ENCODE results near the gene VWA3A.
"Not testable (repeated sequence)": the region's sequence is repeated elsewhere in the genome, so short reads cannot be mapped to it uniquely, and the experiment has no call there.

Gene VWA3A

DNA sequence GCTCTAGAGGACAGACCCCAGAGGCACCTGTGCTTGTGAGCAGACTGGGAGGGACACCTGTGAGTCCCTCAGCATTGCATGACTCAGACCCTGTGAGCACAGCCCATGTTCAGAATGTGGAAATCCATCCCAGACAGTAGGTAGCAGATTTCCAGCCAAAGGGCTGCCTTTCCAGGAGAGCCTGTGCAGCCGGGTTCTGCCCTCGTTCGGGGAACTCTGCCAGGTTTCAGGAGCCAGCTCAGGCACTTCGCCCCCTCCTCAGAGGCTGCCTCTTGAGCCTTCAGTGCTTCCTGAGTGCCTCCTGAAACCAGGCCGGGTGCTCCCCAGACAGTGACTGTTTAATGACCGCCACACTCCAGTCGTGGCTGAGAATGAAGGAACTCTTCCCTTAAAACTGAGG, 46.7 kb downstream of the VWA3A start:
- DNase-seq, result no peak

DNA sequence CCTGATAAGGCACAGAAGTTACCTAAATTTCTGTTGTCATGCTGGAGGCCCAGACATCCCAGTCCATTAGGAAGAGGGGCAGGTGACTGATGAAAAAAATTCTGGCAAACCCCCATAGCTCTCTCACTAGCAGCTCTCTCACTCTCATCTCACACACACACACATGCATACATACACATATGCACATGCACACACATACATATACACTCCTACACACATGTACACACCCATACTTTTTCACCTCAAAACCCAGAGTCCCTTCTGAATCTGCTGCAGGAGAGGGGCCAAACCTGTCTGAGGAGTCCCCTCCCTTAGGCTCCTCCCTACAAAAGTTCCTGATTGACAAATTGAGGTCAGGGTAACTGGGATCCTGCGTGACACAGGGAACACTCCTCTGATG, 47.4 kb downstream of the VWA3A start:
- DNase-seq, result no peak

DNA sequence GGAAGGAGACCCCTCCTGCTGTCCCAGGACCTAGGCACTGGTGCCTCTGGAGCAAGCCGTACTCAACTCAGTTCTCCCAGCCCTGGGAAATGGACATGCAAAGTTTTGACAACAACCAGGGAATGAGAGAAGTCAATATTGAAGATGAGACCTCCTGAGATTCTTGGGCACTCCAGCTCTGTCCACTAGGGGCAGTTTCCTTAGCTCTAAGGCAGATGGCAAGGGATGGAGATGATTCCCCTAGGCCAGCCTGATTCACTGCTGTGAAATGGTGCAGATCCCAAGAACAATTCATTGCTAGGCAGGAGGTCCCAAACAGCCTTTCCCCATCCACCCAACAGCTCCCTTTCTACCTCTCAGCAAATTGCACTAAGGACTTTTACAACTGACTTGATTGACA, 49.4 kb downstream of the VWA3A start:
- no peak for DNase-seq

DNA sequence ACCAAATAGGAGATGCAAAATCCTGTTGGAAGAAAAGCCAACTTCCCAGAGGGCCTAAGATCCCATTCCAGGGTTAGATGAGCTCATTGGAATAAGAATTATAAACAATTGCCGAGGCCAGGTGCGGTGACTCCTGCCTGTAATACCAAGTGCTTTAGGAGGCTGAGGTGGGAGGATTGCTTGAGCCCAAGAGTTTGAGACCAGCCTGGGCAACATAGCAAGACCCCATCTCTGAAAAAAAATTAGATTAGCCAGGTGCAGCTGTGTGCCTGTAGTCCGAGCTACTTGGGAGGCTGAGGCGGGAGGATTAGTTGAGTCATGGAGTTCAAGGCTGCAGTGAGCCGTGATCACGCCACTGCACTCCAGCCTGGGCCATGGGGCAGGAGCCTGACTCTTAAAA, 52.2 kb downstream of the VWA3A start:
- no peak for DNase-seq

DNA sequence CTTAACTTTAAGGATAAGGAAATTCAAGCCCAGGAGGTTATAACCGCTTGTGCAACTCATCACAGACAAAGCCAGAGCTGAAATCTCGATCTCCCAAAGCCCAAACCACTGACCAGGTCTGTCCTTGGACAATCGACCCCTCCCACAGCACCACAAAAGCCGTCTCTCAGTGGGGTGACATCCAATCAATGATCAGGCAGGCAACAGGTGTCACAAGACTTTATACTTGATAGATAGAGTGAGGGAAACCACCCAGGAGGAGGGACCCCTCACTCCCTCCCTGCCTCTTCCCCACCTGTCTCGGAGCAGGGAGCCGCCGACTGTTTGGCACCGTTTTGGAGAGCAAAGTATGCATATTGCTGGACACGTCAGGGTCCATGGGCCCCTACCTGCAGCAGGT, 55.5 kb downstream of the VWA3A start:
- no peak for DNase-seq

DNA sequence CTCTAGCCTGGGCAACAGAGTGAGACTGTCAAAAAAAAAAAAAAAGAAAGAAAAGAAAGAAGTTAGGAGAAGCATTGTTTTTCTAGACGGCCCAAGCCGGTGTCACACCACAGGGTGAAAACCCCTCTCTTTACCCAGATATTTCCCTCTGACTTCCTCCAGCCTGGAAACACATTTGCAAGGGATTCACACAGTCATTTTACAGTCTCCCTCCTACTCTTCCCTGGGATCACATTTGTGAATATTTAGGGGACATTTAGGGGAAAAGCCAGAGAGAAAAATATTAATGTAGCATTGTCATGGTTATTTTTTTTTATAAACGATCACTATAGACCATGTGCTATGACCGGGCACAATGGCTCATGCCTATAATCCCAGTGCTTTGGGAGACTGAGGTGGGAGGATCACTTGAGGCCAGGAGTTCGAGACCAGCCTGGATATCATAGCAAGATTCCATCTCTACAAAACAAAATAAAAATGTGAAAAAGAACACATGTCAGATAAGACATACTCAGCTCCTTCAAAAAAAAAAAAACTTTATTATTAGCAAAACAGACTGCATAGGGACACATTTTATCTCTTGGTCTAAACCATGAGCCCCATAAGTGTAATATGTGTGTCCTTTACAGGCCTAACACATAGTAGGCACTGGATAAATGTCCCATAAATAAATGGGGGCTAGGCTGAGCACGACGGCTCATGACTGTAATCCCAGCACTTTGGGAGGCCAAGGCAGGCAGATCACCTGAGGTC, 59.1 kb downstream of the VWA3A start:
- no peak for DNase-seq

DNA sequence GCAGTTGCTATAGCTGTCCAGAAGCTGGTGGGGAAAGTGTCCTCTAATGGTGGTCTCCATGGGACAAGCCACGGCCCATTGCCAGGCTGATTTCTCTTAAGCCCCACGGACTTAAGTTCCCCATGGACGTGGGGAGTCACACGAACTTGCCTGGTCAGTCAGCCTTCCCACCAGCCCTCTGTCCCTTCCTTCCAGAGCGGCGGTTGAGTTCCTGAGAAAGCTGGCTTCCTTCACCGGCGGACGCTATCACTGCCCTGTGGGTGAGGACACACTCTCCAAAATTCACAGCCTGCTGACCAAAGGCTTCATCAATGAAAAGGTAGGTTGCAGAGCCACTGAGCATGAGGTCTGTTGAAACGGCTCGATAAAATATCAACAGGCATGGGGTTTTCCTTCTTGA, 60.0 kb downstream of the VWA3A start:
- DNase-seq, result no peak

DNA sequence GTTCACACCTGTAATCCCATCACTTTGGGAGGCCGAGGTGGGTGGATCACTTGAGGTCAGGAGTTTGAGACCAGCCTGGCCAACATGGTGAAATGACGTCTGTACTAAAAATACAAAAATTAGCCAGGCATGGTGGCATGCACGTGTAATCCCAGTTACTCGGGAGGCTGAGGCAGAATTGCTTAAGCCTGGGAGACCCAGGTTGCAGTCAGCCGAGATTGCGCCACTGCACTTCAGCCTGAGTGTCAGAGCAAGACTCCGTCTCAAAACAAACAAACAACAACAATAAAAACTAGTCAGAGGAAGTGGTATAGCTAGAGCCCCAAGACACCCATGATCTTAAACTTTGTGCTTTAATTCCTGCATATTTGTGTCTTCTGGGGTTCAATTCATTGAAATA, 60.7 kb downstream of the VWA3A start:
- DNase-seq, result not testable (repeated sequence)

DNA sequence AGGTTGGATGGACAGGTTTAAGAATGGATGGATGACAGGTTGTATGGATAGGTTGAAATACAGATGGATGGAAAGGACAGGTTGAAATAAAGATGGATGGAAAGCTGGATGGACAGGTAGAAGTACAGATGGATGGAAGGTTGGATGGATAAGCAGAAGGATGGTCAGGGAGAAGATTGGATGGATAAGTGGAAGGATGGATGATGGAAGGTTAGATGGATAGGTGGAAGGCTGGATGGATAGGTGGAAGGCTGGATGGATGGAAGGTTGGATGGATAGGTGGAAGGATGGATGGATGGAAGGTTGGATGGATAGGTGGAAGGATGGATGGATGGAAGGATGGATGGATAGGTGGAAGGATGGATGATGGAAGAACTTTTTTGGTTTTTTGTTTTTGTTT, 69.1 kb downstream of the VWA3A start:
- DNase-seq, result no peak

DNA sequence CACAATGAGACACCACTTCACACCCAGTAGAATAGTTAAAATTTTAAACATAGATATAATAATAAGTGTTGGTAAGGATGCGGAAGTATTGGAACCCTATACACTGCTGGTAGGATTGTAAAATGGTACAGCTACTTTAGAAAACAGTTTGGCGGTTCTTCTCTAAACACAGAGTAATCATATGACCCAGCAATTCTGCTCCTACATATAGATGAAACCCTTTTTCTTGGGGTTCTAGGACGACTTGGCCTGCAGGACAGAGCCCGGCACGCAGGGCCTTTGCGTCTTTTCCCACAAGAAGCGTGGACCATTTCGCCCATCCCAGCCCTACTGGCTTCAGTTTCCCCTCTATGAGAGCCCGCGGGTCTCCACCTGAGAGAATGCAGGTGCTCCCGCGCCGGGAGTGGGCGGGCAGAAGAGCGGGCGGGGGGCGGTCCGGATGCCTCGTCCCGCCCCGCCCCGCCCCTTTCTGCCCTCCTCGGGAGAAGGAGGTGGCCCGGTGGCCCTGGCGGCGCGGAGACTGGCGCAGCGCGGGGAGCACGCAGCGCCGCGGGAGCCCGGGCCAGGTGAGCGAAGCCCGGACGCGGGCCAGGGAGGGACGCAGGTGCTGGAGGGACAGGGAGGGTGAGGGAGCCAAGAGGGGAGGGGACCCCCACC, 69.8 kb downstream of the VWA3A start, which contains the start of gene SDR42E2:
TSS of gene SDR42E2 (plus strand) at position 508 of the 657 bp plus-strand sequence. CDS start 3,077 bp downstream, outside the sequence.
- DNase-seq, result no peak

DNA sequence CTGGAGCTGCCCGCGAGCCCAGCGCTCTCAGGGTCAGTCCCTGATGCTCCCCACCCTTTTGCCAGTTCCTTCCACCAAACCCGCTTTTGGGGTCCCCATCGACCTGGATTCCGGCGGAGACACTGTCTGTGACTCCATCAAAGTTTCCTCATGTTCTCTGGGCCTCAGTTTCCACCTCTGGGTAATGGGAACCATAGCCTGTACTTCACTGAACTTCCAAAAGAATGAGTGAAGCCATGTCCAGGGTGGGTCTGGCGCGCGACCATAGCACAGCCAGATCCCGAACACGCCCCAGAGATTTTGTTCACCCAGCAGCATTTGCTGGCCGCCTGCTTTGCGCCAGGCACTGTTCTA, 70.3 kb downstream of the VWA3A start:
- no peak for DNase-seq

DNA sequence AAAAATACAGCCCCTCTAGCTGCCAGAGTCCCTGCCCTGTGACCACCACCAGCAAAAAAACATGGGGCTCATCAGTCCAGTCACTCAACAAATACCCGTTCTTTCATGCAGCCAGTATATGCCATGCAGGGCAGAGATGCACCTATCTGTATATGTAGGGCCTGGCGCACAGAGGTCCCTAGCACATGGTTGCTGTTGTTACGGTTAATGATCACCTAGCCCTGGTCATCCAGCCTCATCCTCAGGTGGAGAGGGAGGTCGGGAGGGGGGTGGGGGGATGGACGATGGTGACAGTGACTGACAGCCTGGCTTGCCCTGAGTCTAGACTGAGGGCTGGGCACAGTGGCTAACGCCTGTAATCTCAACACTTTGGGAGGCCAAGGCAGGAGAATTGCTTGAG, 71.5 kb downstream of the VWA3A start:
- DNase-seq, result no peak

DNA sequence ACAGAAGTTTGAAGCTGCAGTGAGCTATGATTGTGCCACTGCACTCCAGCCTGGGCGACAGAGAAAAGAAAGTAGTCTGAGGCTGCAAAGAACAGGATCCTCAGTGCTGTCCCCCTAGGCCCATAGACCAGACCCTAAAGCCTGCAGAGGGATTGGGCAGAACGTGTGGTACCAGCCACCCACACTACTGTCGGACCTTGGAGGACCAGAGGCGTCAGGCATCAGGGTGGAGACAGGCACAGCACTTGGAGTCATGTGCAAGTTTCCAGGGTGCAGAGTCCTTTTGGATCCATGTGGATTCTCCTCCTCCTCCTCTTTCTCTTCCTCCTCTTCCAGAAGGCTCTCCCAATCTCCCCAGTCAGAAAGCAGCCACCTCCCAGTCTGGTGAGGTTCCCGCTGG, 72.1 kb downstream of the VWA3A start:
- DNase-seq, result no peak

DNA sequence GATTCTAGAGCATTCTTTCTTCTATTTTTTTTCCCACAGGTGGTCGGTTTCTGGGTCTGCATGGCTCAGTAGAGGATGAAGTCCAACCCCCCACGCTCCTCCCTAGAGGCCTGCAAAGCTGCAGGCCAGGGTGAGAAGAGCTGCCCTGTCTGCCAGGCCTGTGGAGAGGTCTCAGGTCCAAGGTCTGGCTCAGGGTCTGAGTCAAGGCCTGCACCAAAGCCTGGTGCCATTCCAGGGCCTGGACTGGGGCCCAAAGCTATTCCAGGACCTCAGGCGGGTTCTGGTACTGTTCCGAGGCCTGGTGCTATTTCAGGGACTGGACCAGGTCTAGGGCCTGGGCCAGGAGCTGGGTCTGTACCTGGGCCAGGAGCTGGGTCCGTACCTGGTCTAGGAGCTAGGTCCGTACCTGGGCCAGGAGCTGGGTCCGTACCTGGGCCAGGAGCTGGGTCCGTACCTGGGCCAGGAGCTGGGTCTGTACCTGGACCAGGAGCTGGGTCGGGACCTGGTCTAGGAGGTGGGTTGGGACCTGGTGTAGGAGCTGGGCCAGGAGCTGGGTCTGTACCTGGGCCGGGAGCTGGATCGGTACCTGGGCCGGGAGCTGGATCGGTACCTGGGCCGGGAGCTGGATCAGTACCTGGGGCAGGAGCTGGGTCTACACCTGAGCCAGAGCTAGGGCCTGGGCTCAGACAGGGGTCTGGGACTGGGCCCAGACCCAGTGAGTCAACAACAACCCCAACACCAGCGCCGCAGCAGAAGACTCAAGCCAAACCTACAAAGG, 73.4 kb downstream of the VWA3A start:
- DNase-seq, result no peak

DNA sequence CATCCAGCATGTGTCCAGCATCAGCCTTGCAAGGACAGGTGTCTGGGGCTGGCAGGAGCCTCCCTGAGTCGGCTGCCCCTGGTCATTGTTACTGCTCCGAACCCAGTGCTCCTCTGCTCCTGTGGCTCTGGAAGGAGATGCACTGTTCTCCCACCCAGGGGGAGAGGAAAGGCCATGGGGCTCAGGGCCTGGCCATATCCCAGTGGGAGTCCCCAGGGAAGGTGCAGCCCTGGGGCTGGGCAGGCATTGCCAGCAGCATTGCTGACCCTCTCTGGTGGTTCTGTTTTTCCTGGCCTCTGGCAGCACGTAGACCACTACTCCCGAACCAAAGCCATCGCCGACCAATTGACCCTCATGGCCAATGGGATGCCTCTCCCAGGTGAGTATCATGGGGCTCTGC, 79.6 kb downstream of the VWA3A start:
- DNase-seq, result no peak

DNA sequence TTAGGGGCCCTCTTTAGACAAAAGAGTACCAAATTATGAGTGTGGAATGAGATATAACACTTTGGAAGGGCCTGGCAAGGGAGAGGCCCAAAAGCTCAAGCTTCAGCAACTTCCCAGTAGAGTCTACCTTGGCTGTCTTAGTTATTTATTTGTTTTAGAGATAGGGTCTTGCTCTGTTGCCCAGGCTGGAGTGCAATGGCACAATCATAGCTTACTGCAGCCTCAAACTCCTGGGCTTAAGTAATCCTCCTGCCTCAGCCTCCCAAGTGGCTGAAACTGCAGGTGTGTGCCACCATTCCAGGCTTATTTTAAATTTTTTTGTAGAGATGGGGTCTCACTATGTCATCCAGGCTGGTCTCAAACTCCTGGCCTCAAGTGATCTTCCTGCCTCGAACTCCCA, 80.3 kb downstream of the VWA3A start:
- DNase-seq, result not testable (repeated sequence)

DNA sequence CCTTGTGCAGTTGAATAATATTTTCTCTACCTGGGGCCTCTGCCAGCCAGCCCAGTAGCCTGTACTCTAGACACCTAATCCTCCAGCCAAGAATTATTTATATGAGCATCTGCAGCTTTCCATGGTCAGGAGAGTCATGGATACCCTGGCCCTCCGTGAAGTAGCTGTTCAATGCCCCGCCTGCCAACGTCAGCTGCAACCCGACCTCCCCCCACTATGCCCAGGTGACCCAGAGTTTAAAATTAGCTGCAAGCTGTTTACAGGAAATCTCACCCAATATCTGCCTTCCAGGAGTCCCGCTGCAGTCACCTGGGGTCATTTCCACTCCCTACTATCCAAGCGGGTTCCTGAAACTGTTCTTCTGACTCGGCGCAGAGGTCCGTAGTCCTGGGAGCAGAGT, 82.3 kb downstream of the VWA3A start:
- DNase-seq, result no peak

DNA sequence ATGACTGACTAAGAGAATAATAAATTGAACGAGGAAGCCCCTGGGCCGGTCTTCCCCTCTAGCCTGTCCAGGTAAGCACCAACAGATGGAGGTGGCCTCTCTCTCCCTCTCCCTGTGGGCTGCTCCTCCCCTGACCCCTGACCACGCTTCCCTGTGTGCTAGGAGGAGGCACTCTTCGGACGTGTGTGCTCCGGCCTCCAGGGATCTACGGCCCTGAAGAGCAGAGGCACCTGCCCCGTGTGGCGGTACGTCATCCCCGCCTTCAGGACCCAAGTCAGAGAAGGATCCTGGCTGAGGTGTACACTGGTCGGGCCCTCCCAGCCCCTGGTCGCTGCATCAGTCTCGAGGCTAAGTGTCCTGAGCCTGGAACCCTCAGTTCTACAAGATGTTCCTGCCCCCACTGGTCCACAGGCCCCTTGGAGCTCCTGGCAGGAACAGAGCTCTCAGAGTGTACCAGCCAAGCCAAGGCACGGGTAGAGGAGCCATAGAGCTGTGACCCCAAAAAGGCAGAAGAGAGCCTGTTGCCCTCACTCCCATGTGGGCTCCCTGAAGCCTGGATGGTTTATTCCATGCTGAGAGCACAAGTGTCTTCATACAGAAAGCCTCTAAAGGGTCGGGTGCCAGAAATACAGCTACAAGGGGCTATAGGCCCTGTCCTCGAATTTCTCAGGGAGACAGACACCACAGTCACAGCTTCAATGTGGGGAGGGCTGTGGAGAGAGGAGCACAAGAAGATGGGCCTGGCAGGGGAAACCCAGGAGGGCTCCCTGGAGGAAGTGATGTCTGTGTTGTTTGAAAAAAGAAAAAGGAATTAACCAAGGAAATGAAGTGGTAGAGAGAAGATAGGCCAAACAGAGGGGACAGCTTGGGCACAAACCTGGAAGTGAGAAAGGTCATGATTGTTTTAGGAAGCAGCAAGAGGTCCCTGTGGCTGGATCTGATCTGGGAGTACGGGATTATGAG, 85.9 kb downstream of the VWA3A start:
- no peak for DNase-seq

DNA sequence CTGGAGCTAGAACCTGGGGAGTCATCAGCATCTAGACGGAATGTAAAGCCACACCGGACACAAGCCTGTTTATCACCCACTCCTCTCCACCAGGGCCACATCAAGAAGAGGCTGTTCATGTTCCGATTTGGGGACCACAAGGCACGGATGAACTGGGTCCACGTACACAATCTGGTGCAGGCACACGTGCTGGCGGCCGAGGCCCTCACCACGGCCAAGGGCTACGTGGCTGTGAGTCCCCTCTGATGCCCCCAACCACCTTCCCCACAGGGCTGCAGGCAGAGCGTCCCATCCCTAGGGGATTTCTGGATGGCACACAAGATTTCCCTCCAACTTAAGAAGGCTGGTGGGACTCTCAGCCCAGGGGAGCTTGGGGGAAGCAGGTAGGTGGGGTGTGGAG, 89.1 kb downstream of the VWA3A start:
- no peak for DNase-seq

DNA sequence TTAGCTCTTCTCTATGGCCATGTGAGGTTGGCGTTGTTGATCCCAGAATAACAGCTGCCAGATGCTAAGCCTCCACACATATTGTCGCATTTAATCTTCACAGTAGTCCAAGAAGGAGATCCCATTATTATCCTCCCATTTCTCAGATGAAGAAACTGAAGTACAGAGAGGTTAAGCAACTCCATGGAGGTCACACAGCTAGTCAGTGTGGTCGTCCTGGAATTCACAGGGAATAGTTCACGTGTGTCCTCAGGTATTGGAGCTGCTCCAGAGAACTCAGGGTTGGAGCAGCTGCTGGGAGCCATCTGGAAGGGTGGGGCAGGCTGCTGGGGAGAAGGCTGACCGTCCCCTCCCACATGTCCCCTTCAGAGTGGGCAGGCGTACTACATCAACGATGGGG, 89.5 kb downstream of the VWA3A start:
- DNase-seq, result no peak

DNA sequence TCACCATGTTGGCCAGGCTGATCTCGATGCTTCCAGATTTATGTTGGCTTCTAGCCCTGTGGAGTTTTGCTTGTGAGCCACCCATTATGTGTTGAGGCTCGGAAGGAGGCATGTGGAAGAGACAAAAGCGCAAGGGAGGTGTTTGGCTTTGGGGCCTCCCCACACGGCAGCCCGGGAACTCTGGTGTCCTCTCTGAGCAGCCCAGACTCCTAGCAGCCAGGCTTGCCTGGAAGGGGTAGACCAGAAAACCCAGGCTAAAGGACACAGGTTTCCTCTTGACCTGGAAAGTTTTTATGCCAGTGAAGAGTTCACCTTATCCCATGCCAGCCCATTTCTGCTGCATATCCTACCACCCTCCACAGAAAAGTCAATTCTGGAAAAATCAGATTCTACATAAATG, 91.0 kb downstream of the VWA3A start:
- no peak for DNase-seq

DNA sequence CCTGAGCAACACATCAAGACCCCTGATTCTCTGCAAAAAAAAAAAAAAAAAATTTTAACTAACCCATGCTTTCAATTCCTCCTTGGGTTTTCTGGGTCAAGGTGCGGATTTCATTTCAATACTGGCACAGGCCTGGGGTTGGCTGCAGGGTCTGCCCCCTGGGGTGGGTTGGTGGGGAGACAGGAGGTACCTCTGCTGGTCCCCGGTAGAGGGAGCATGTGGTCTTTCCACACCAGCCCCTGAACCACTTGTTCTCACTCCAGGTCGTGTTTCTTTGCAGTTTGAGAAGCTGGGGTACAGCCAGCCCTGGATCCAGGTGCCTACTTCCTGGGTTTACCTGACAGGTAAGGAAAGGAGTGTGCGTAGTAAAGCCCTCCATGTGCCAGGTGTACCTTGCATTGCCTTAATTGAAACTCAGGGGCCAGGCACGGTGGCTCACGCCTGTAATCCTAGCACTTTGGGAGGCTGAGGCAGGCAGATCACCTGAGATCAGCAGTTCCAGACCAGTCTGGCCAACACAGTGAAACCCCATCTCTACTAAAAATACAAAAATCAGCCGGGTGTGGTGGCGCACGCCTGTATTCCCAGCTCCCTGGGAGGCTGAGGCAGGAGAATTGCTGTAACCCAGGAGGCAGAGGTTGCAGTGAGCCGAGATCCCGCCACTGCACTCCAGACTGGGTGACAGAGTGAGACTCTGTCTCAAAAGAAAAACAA, 91.7 kb downstream of the VWA3A start:
- DNase-seq, result no peak

All from fibroblast of skin of right biceps (primary cell).